Muscle of leg (tissue), 11 donors: ENCODE measurements around the gene RPP40. TPM values are rescaled to one million over a fixed set of nuclear protein-coding genes. Genes with fewer than 3 reads are reported as not detected.

Experiments
- DNase-seq: peaks from one replicate; pipeline ENCODE4 v3.0.0; 2013
- H3K27ac ChIP-seq: one replicate; pipeline ENCODE4 v1.5.1; 2013; ENCODE audit warnings: mild to moderate bottlenecking, low read length, control low read depth
- H3K27me3 ChIP-seq: one replicate; pipeline ENCODE4 v1.6.1; 2013; ENCODE audit warnings: low read length; ENCODE audit not compliant: control insufficient read depth, insufficient read depth
- H3K36me3 ChIP-seq: one replicate; pipeline ENCODE4 v1.6.1; 2013; ENCODE audit warnings: low read length; ENCODE audit not compliant: control insufficient read depth, insufficient read depth
- H3K4me1 ChIP-seq: one replicate; pipeline ENCODE4 v1.6.1; 2013; ENCODE audit warnings: low read length; ENCODE audit not compliant: control insufficient read depth, insufficient read depth
- H3K4me3 ChIP-seq: one replicate; pipeline ENCODE4 v1.5.1; 2013; ENCODE audit warnings: low read length, control low read depth
- H3K9me3 ChIP-seq: replicated peaks from 2 replicates; pipeline ENCODE4 v1.6.1; 2013; ENCODE audit warnings: low read depth, low read length; ENCODE audit not compliant: control insufficient read depth
- WGBS: methylation state at CpG from one replicate; pipeline ENCODE4 v1.1.5; 2013; ENCODE audit warnings: missing lambda C conversion rate; ENCODE audit not compliant: insufficient coverage; 5-methylcytosine and 5-hydroxymethylcytosine counted together
- polyA plus RNA-seq, 8 donors: library from polyadenylated mRNA; unstranded; fragments of 120-200 nt; gene quantifications; one replicate each; pipeline versions ENCODE4 v1.2.1 to v1.2.3, GENCODE V29; 2013; ENCODE audit warnings: inconsistent platforms in 1 of 8, low replicate concordance in 1 of 8; ENCODE audit not compliant: insufficient read length in 8 of 8, insufficient read depth in 1 of 8
- total RNA-seq: library from RNA; stranded (reverse); fragments of 120-200 nt; gene quantifications from one replicate; pipeline ENCODE4 v1.2.4, GENCODE V29; 2013

RPP40 gene
- total and polyA plus RNA-seq, 9 donors = 10.0 to 17.2 (median 13.2) TPM

GRCh38 chr6:4962905-4963304 lies 40.9 kb downstream of the RPP40 start:
- H3K4me3 ChIP-seq = no peak overlapping the region
- H3K36me3 ChIP-seq = no peaks in the 10 kb centered on the region
- no peak overlapping the region for H3K27ac ChIP-seq
- no peak for DNase-seq
- no peaks in the 10 kb centered on the region for H3K4me1 ChIP-seq
- H3K9me3 ChIP-seq = no peaks in the 10 kb centered on the region
- no peaks in the 10 kb centered on the region for H3K27me3 ChIP-seq
- WGBS = no CpG with 5 or more reads among the region's 2 CpGs

DNA sequence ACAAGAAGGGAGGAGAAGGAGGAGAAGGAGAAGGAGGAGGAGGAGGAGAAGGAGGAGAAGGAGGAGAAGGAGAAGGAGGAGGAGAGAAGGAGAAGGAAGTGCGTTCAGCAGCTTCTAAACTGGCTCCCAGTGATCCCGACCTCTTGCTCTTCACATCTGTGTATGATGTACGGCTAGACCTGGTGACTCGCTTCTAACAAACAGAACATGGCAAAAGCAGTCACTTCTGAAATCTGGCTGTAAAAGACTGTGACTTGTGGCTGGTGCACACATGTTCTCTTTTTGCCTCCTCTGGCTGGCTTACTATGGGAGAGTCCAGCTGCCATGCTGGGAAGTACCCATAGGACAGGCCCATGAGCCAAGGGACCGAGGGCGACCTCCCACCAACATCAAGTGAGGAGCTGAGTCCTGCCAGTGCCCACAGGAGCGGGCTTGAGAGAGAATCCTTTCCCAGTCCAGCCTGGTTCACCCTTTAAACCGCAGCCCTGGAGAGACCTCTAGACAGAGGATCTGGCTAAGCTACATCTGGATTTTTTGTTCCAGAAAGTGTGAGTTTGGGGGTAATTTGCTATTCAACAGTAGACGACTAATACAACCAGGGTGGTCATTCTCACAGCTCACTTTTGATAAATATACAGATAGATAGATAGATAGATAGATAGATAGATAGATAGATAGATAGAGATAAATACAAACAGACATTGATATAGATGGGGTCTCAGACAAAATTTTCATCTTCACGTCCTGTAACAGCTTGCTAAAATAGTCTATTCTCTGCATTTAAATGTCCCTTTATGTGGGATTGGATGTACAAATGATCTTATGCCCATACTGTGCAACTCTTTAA lies 42.3 kb downstream of the RPP40 start:
- 70% methylated on average over 6 of the region's 10 CpGs for WGBS
- H3K4me1 ChIP-seq = peaks cover 3% of the 10 kb centered on the region
- no peak for DNase-seq
- no peaks in the 10 kb centered on the region for H3K9me3 ChIP-seq
- H3K27ac ChIP-seq = no peak overlapping the region
- H3K36me3 ChIP-seq = peaks cover 2% of the 10 kb centered on the region
- H3K27me3 ChIP-seq = no peaks in the 10 kb centered on the region
- no peak overlapping the region for H3K4me3 ChIP-seq

- H3K27me3 ChIP-seq = no peaks in the 10 kb centered on the region
- no CpG with 5 or more reads among the region's 3 CpGs for WGBS
- H3K9me3 ChIP-seq = no peaks in the 10 kb centered on the region
- H3K27ac ChIP-seq = no peak overlapping the region
- no peak for DNase-seq
- no peak overlapping the region for H3K4me3 ChIP-seq
- peaks cover 18% of the 10 kb centered on the region for H3K36me3 ChIP-seq
- H3K4me1 ChIP-seq = peaks cover 3% of the 10 kb centered on the region
Measured at GRCh38 chr6:4958624-4959023, 45.2 kb downstream of the RPP40 start.

GRCh38 chr6:4957521-4958231 lies 46.2 kb downstream of the RPP40 start:
- 53% methylated on average over 8 of the region's 9 CpGs for WGBS
- Histone ChIP-seq H3K4me3 (no peak overlapping the region), H3K9me3 (no peaks in the 10 kb centered on the region), H3K27ac (no peak overlapping the region), H3K36me3 (peaks cover 25% of the 10 kb centered on the region), H3K27me3 (no peaks in the 10 kb centered on the region), H3K4me1 (peaks cover 3% of the 10 kb centered on the region)
- no peak for DNase-seq

GRCh38 chr6:4956625-4957024 lies 47.2 kb downstream of the RPP40 start:
- WGBS = 62% methylated on average over 2 of the region's 5 CpGs
- Histone ChIP-seq H3K4me3 (no peak overlapping the region), H3K4me1 (peaks cover 3% of the 10 kb centered on the region), H3K36me3 (peaks cover 29% of the 10 kb centered on the region), H3K27ac (no peak overlapping the region), H3K9me3 (no peaks in the 10 kb centered on the region), H3K27me3 (no peaks in the 10 kb centered on the region)
- no peak for DNase-seq

- Histone ChIP-seq H3K36me3 (peaks cover 48% of the 10 kb centered on the region), H3K9me3 (no peaks in the 10 kb centered on the region), H3K4me3 (no peak overlapping the region), H3K4me1 (peaks cover 3% of the 10 kb centered on the region), H3K27ac (no peak overlapping the region), H3K27me3 (no peaks in the 10 kb centered on the region)
- DNase-seq = no peak
- 78% methylated on average over 11 of the region's 12 CpGs for WGBS
Measured at GRCh38 chr6:4953440-4953839, 50.4 kb downstream of the RPP40 start.

DNA sequence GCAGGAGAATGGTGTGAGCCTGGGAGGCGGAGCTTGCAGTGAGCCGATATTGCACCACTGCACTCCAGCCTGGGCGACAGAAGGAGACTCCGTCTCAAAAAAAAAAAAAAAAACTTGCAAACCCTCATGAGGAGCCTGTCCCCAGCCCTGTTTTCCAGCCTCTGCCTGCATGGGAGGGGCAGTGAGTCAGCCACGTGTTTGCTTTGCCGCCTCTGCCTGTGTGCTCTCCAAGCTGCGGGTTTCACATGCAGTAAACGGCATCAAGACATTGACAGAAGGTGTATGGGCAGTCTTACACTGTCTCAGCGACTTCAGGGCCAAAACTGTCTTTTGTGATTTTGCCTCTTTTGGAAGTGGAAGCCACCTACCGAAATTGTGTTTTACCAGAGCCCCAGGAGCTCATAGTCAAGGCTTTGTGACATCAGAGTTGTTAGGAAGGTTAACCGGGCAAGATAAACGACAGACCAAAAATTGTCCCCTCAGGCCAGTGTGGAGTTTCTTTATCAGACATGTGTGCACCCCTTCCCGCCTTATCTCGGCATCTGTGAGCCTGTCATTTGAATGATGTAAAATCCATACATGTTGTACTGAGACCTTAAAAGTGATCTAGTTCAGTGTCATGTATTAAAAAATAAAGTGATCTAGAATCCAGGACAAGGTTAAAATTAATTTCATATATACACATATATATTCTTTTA lies 52.9 kb downstream of the RPP40 start:
- H3K4me3 ChIP-seq = no peak overlapping the region
- no peak overlapping the region for H3K27ac ChIP-seq
- WGBS = 80% methylated on average over 9 of the region's 14 CpGs
- peaks cover 50% of the 10 kb centered on the region for H3K36me3 ChIP-seq
- no peaks in the 10 kb centered on the region for H3K9me3 ChIP-seq
- no peaks in the 10 kb centered on the region for H3K27me3 ChIP-seq
- DNase-seq = no peak
- H3K4me1 ChIP-seq = no peaks in the 10 kb centered on the region

- H3K36me3 ChIP-seq = peaks cover 50% of the 10 kb centered on the region
- H3K4me3 ChIP-seq = no peak overlapping the region
- DNase-seq = no peak
- WGBS = 93% methylated on average over 11 of the region's 11 CpGs
- no peaks in the 10 kb centered on the region for H3K9me3 ChIP-seq
- H3K27ac ChIP-seq = no peak overlapping the region
- no peaks in the 10 kb centered on the region for H3K4me1 ChIP-seq
- no peaks in the 10 kb centered on the region for H3K27me3 ChIP-seq
Measured at GRCh38 chr6:4950076-4950475, 53.8 kb downstream of the RPP40 start.

DNA sequence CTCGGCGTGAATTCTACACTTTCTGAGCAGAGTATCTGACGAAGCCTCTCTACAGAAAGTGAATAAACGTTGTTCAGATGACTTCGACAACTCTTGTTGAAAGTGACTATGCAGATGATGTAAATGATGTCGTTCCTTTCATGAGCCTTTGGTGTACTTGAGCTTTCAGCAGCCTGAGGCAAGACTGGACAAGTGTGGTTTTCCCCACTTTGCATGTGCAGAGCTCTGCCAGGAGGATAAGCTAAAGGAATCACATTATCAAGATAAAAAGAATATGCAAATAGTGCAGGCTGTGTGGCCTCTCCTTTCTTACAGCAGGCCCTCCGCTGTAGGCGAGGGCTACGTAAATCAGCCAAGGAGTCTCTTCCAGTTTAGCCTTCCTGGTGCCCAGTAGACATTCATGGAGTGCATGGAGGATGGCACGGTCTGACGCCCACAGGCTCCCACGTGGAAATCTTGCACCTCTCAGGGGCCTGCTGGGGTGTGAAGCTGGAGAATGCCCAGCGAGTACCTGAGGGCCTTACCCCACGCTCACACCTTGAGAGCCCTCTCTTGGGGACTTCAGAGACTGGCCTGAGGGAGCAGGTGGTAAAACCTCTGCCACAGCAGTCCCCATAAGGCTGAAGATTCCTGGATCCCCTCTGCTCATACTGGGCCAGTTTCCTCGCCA lies 54.9 kb downstream of the RPP40 start:
- no peaks in the 10 kb centered on the region for H3K4me1 ChIP-seq
- H3K4me3 ChIP-seq = no peak overlapping the region
- DNase-seq = no peak
- 83% methylated on average over 10 of the region's 15 CpGs for WGBS
- no peak overlapping the region for H3K27ac ChIP-seq
- H3K27me3 ChIP-seq = no peaks in the 10 kb centered on the region
- H3K36me3 ChIP-seq = peaks cover 54% of the 10 kb centered on the region
- H3K9me3 ChIP-seq = no peaks in the 10 kb centered on the region

GRCh38 chr6:4947716-4948115 lies 56.1 kb downstream of the RPP40 start:
- Histone ChIP-seq H3K4me1 (peaks cover 5% of the 10 kb centered on the region), H3K4me3 (no peak overlapping the region), H3K36me3 (peaks cover 49% of the 10 kb centered on the region), H3K27ac (no peak overlapping the region), H3K9me3 (no peaks in the 10 kb centered on the region), H3K27me3 (no peaks in the 10 kb centered on the region)
- 91% methylated on average over 12 of the region's 13 CpGs for WGBS
- DNase-seq = no peak
